ENCODE measurements around the gene DYNLT2.

- TF ChIP-seq USF1 (CRISPR knock-in tag; IDR thresholded peaks at IDR 0.05) = no peak
- TF ChIP-seq CTCF (IDR thresholded peaks at IDR 0.05) = no peak
- TF ChIP-seq FOXP4 (CRISPR knock-in tag; IDR thresholded peaks at IDR 0.05) = no peak
- no peak for TF ChIP-seq TP53 (CRISPR knock-in tag; IDR thresholded peaks at IDR 0.05)
- TF ChIP-seq TEAD4 (CRISPR knock-in tag; IDR thresholded peaks at IDR 0.05) = no peak
- TF ChIP-seq ZNF219 (CRISPR knock-in tag; IDR thresholded peaks at IDR 0.05; ENCODE audit: borderline replicate concordance) = no peak
- TF ChIP-seq NR1H2 (CRISPR knock-in tag; IDR thresholded peaks at IDR 0.05) = no peak
- TF ChIP-seq KAT7 (CRISPR knock-in tag; IDR thresholded peaks at IDR 0.05; ENCODE audit: borderline replicate concordance) = no peak
- no peak for TF ChIP-seq IRF2 (CRISPR knock-in tag; IDR thresholded peaks at IDR 0.05; ENCODE audit: borderline replicate concordance, low read depth)
- TF ChIP-seq STAT6 (CRISPR knock-in tag; conservative IDR thresholded peaks at IDR 0.05; ENCODE audit: low read depth) = no peak
- TF ChIP-seq CBFB (CRISPR knock-in tag; IDR thresholded peaks at IDR 0.05; ENCODE audit: low read depth) = no peak
- no peak for TF ChIP-seq IRF1 (CRISPR knock-in tag; IDR thresholded peaks at IDR 0.05)
- TF ChIP-seq ATF3 (CRISPR knock-in tag; conservative IDR thresholded peaks at IDR 0.05) = no peak
Observed at GRCh38 chr6:169776379-169776778, 25.0 kb upstream of the DYNLT2 start.
